ENCODE results near the gene CEP112.

DNA sequence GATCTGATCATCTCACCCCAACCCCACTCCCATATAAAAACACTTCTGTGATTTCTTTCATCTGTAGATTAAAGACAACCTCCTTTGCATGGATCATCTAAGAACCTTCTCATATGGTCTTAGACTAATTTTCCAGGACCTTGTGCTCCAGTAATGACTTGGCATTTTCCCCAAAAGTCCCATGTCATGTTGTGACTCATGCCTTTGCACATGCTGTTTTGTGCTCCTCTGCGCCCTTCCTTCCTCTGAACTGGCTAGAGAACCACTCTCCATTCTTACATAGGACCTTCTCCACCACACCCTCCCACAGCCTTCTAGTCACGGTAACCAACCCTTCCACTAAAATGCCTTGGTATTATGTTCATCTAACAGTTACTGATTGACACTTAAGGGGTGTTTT is 531.0 kb downstream of the CEP112 start:
- no peak for TF ChIP-seq CTCF (optimal IDR thresholded peaks at IDR 0.05 in 1 of 3, IDR thresholded peaks at IDR 0.05 in 1 of 3, conservative IDR thresholded peaks at IDR 0.05 in 1 of 3; ENCODE audit: extremely low read depth in 1 of 3, insufficient read depth in 2 of 3, low read length in 3 of 3)
- no peak for TF ChIP-seq EZH2 (IDR thresholded peaks at IDR 0.05; ENCODE audit: low read length)

All from keratinocyte (primary cell).